22Rv1 (cell line): ENCODE data around the gene B3GALNT1.

Experiments used
- H3K27ac ChIP-seq: fragments of 450-650 bp; 2 replicates; pipeline ENCODE4 v1.5.1; 2017
- CTCF ChIP-seq: fragments of 450-650 bp; IDR thresholded peaks from 2 replicates; pipeline ENCODE4 v1.5.1; 2017; ENCODE audit warnings: mild to moderate bottlenecking
- ZFX ChIP-seq: fragments of 450-650 bp; IDR thresholded peaks from 2 replicates; pipeline ENCODE4 v1.6.1; 2017; ENCODE audit warnings: antibody characterized with exemption, borderline replicate concordance

Gene B3GALNT1

GRCh38 chr3:161069511-161070251 is 35.5 kb downstream of the B3GALNT1 start:
- TF ChIP-seq CTCF (no peak), ZFX (no peak)
- H3K27ac ChIP-seq, result no peak overlapping the region

DNA sequence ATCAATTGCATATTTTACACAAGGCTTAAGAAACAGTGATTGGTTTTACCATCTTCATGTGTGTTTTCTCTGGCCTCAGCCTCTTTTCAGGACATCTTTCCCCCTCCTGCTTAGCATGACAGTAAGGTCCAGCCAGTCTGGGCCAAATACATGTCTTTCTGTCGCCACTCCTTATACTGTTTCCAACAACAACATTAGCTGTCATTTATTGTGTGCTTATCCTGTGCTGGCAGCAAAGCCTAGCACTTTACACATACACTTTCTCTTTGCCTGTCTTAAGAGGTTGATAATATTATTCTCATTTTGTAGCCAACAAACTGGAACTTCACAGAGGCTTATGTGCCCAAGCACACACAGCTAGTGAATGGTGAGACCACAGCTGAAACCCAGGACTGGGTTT is 37.8 kb downstream of the B3GALNT1 start:
- TF ChIP-seq ZFX (no peak), CTCF (no peak)
- no peak overlapping the region for H3K27ac ChIP-seq

- no peak for TF ChIP-seq CTCF
- TF ChIP-seq ZFX, result no peak
- no peak overlapping the region for H3K27ac ChIP-seq
Observed at GRCh38 chr3:161066930-161067329, 38.2 kb downstream of the B3GALNT1 start.

DNA sequence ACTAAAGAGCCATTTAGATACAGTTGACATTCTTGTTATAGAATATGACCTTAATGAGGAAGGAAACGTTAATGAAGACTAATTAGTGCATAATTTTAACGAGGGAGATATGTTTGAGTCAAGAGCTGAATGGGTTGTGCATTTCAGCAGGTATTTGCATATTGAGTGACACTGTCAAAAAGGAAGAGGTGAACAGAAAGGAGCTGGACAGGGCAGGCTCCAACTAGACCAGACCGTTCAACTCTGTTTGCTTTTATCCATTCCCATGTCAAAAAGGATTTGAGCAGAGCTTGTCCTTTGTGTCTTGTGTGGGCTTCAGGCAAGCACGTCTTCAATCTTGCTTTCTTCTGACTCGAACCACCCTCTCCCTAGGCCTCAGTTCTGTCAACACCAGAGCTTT is 40.7 kb downstream of the B3GALNT1 start:
- H3K27ac ChIP-seq, result no peak overlapping the region
- TF ChIP-seq ZFX (no peak), CTCF (no peak)

DNA sequence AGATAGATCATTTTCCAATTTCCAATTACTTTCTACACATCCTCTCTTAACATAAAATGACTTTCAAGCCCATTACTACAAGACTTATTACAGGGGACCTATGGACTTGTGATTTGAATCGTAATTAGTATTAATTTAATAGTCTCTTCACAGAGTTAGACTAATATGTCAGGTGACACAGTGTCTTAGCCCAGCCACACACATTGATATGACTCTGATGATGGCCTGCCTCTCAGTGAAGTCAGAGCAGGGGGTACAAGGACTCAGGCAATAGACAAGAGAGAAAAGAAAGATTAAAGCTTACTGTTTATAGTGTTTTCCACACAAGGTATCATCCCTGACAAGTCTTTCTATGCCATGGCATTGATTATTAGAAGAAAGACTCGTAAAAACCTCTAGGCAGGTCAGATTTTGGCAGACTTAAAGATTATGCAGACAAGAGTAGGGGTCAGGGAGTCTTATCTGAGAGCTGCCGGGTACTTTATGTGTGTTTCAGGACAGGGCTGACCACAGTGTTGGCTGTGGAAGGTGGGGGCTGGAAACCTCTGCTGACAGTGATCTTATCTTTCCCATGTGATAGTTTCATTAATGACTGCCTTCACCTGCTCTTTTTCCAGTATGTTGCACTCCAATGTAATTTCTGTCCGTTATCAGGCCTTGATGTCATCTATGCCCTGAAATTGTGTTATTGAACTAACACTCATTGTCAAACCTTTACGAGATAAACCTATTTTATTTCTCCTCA is 50.1 kb downstream of the B3GALNT1 start:
- TF ChIP-seq ZFX (no peak), CTCF (no peak)

GRCh38 chr3:161051856-161052255 is 53.3 kb downstream of the B3GALNT1 start:
- H3K27ac ChIP-seq, result no peak overlapping the region
- TF ChIP-seq CTCF (no peak), ZFX (no peak)

More for the DNA sequence above, 50.1 kb downstream of the B3GALNT1 start:
- H3K27ac ChIP-seq, result no peak overlapping the region

DNA sequence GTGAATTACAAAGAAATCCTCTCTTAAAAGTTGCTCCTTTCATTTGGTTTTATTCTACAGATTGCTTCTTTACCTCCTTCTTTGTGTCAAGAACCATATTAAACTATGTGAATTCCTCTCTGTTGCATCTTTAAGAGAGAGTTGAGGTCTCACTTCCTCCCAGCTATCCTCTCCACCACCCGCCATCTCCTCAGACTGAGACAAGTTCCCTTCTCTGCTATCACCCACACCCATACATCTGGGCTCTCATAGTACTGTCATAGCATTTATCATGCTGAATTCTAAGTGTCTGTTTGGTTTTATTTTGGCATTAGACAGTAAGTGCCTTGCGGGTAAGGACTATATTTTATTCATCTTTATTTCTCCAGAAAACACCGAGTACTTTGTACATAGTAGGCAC is 54.2 kb downstream of the B3GALNT1 start:
- TF ChIP-seq ZFX, result no peak
- TF ChIP-seq CTCF, result no peak

More for the DNA sequence above, 54.2 kb downstream of the B3GALNT1 start:
- H3K27ac ChIP-seq, result no peak overlapping the region
